GM12892 (cell line): ENCODE results near the gene NEB.
"Not testable (repeated sequence)": the region's sequence is repeated elsewhere in the genome, so short reads cannot be mapped to it uniquely, and the experiment has no call there.

ENCODE experiments used
- DNase-seq: peaks from one replicate; pipeline ENCODE4 v3.0.0; 2011; ENCODE audit not compliant: insufficient read length
- FAIRE-seq: peaks from 2 replicates; lab custom pipeline; 2011; peaks lifted over from hg19 to GRCh38; lab: Jason Lieb, UNC
- POLR2A ChIP-seq: IDR thresholded peaks from 2 replicates; pipeline ENCODE4 v1.6.1; 2011; ENCODE audit warnings: low read depth, low read length, control low read depth
- POLR2AphosphoS5 ChIP-seq: IDR thresholded peaks from 2 replicates; pipeline ENCODE4 v1.6.1; 2011; ENCODE audit warnings: low read depth, low read length, control low read depth
- TAF1 ChIP-seq: IDR thresholded peaks from 2 replicates; pipeline ENCODE4 v1.6.1; 2011; ENCODE audit warnings: low read depth, mild to moderate bottlenecking, control low read depth, low read length, borderline replicate concordance

The NEB gene

DNA sequence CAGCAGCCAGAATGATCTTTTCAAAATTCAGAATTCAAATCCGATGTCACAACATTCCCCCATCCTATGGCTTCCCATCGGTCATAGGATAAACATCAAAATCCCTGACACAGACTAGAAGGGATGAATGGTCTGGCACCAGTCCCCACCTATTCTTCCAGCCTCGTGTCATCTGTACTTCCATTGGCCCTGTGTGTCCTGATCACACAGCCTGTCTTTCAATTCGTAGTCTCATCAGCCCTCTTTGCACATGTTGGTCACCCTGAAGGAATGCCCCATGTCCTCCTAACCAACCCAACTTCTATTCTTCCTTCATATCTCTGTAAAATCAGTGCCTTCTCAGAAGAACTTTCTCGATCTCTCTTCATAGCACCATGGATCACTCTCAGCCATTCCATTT lies 157.2 kb downstream of the NEB start:
- TF ChIP-seq TAF1 (no peak), POLR2AphosphoS5 (no peak), POLR2A (no peak)

DNA sequence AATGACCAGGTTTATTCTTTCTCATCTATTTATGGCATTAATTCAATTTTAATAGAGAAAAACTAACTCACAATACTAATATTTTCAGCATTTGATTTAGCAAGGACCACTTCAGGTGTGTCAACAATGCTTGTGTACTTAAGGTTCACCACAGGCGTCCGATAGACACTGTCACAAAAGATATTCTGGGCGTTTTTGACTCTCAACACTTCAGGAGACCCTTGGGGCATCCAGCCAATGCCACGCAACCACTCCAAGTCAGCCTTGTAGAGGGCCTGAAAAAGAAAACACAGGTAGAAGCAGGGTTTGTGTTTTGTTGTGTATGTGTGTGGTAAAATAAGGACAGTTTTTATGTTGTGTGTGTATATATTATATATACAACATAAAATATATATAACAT lies 158.2 kb downstream of the NEB start:
- FAIRE-seq = no peak
- DNase-seq = no peak

More for the DNA sequence above, 157.2 kb downstream of the NEB start:
- no peak for DNase-seq
- no peak for FAIRE-seq

DNA sequence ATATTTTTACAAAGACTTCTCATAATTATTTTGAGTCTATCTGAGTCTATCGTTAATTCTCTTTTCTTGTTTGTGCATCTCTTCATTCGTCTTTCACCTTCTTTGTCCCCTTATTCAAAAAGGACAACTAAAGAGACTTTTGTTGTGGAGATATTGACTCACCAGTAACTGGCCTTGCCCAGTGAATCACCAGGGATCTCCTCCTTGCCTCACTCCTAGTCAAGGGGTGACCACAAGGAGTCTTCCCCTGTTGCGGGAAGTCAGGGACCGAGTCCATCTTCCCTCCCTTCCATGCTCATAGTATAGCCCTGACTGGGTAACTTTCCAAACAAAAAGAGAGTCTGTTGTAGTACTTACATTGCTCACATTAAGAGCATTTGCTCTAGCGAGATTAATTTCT lies 158.9 kb downstream of the NEB start:
- DNase-seq (no peak), FAIRE-seq (no peak)
- TF ChIP-seq POLR2A (no peak), TAF1 (no peak), POLR2AphosphoS5 (no peak)

More for the DNA sequence above, 158.2 kb downstream of the NEB start:
- TF ChIP-seq TAF1 (no peak), POLR2AphosphoS5 (no peak), POLR2A (no peak)

DNA sequence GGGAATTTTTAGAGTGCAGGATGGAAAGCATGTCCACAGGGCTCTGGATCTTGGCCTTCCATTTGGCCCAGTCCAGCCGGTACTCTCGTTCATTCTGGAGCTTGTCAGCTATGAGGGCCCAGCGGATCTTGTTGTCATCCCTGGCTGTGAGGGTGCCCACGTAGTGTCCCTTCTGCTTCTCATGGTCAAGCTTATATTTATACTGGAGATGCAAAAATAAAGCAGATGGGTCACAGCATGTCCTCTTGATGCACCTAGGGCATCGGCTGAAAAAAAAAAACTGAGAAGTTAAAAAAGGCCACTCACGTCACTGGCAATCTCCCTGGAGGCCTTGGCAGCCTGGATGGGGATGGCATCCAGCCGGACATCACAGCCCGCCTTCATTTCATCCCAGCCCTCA lies 164.1 kb downstream of the NEB start:
- DNase-seq (no peak), FAIRE-seq (no peak)
- TF ChIP-seq TAF1 (no peak), POLR2A (no peak), POLR2AphosphoS5 (no peak)

- FAIRE-seq (no peak), DNase-seq (no peak)
- TF ChIP-seq POLR2AphosphoS5 = no peak
- TF ChIP-seq POLR2A = no peak
- no peak for TF ChIP-seq TAF1
Measured at GRCh38 chr2:151569167-151569566, 165.1 kb downstream of the NEB start.

GRCh38 chr2:151568501-151568900 lies 165.8 kb downstream of the NEB start:
- DNase-seq (no peak), FAIRE-seq (no peak)
- no peak for TF ChIP-seq TAF1
- no peak for TF ChIP-seq POLR2AphosphoS5
- no peak for TF ChIP-seq POLR2A

DNA sequence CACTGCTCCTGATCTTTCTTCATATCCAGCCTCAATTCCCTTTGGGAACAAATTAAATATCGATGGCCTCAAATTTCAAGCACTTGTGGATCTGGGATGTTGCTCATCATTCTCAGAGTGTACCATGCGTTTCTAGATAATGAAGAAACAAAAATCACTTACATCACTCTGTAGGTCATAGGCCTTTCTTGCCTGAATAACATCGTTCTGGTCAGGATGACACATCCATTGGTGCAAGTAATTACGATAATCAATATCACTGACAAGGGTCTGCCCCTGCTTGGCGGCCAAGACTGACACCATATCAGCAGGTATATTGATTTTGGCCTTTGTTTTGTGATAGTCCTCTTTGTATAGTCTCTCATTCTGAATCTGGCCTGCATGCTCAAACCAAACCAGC lies 167.3 kb downstream of the NEB start:
- FAIRE-seq = no peak
- TF ChIP-seq POLR2A (no peak), TAF1 (no peak), POLR2AphosphoS5 (no peak)
- no peak for DNase-seq

- no peak for TF ChIP-seq TAF1
- no peak for TF ChIP-seq POLR2AphosphoS5
- no peak for TF ChIP-seq POLR2A
- FAIRE-seq (no peak), DNase-seq (no peak)
Measured at GRCh38 chr2:151562398-151562797, 171.9 kb downstream of the NEB start.

GRCh38 chr2:151560289-151560688 lies 174.0 kb downstream of the NEB start:
- no peak for FAIRE-seq
- TF ChIP-seq POLR2A (no peak), POLR2AphosphoS5 (no peak), TAF1 (no peak)
- DNase-seq = no peak

DNA sequence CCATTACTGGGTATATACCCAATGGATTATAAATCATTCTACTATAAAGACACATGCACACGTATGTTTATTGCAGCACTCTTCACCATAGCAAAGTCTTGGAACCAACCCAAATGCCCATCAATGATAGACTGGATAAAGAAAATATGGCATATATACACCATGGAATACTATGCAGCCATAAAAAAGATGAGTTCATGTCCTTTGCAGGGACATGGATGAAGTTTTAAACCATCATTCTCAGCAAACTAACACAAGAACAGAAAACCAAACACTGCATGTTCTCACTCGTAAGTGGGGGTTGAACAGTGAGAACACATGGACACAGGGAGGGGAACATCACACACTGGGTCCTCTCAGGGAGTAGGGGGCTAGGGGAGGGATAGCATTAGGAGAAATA lies 174.8 kb downstream of the NEB start:
- not testable (repeated sequence) for DNase-seq, FAIRE-seq

GRCh38 chr2:151557883-151558282 lies 176.4 kb downstream of the NEB start:
- DNase-seq, FAIRE-seq: not testable (repeated sequence)

GRCh38 chr2:151556121-151556520 lies 178.2 kb downstream of the NEB start:
- DNase-seq (no peak), FAIRE-seq (no peak)
- TF ChIP-seq POLR2A (no peak), TAF1 (no peak), POLR2AphosphoS5 (no peak)

DNA sequence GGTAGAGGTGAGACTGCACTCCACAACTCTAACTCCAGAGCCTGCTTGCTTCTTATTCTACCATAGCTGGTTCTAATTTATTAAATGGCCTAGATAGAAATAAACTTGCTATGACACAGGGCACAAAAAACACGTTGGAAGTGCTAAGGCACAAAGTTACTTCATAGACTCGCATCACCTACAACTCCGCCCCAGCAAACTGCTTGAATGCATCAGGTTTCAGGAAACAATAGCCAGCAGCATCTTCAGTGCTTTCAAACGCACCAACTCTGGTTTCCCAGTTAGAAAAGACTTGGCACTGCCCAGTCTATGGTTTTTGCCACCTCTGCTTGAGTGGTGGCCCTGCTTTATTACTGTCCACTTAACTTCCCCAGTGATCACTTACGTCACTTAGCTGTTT lies 182.0 kb downstream of the NEB start:
- no peak for FAIRE-seq
- no peak for DNase-seq
- TF ChIP-seq POLR2A (no peak), POLR2AphosphoS5 (no peak), TAF1 (no peak)

GRCh38 chr2:151551556-151551955 lies 182.7 kb downstream of the NEB start:
- DNase-seq (no peak), FAIRE-seq (no peak)
- TF ChIP-seq POLR2AphosphoS5 (no peak), TAF1 (no peak), POLR2A (no peak)

- FAIRE-seq (no peak), DNase-seq (no peak)
- TF ChIP-seq POLR2AphosphoS5 (no peak), TAF1 (no peak)
Measured at GRCh38 chr2:151549191-151549590, 185.1 kb downstream of the NEB start.
